Smooth muscle cell of the brain vasculature (primary cell): ENCODE data around the gene FASN.

Source experiments
- DNase-seq: peaks from one replicate; pipeline ENCODE4 v3.0.0-alpha.2; 2012; ENCODE audit warnings: low read depth, low spot score

Gene FASN

DNA sequence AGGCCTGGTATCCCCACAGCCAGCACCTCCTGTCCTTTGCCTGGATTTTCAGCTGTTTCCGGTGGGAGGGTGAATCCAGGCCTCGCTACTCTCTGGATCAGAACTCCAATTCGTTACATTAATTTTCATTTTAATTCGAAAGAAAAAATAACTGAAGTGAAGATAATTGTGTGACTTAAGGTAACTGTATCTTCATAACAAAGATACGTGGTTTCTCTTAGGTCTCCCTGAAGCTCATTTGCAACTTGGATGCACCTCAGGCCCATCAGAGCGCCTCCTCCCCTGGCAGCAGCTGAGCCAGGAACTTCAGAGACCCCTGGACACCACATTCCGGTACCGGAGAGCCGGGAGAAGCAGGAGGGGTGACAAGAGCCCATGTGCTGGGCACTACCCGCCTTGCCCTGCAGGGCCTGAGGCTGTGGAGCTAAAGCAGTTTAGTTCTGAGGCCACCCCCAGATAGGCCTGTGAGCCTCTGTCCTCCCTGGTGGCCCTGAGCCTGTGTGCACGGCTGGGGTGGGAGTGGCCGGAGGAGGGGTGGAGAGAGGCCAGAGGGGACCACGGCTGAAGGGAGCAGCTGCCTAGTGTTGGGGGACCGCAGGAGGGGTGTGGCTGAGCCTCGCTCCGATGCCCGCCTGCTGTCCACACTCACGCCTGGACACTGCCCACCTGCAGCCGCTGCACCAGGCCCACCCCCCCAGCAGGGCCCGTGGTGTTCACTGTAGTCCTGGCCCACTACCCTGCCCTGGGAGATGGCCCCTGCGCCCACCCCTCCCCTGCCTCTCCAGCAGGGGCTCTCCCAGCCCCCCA is 21.0 kb downstream of the FASN start:
- no peak for DNase-seq

DNA sequence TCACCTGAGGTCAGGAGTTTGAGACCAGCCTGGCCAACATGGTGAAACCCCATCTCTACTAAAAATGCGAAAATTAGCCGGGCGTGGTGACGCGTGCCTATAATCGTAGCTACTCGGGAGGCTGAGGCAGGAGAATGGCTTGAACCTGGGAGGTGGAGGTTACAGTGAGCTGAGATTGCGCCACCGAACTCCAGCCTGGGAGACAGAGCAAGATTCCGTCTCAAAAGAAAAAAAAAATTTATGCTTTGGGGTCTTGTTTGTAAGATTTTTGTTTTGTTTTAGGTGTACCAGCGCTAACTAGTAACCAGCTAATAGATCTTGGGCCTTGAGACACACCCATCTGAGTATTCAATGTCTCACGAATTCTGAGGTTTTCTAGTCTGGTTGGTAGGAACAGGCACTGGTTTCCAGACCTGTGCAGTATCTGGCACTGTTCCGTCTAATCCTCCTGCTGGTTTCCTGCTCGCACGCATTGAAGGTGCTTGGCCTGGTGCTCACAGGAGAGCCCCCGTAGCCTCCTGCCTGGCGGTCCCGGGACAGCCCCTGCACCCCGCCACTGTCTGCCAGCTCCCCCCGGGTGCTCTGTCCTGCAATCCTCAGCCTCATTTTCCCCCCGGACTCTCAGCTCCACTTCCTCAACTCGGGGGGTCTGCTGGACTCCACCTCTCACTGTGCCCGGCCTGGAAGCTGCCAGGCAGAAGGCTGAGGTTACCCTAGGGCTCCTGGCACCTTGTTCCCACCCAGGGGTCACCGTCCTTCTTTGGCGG is 21.8 kb downstream of the FASN start:
- DNase-seq, result no peak

DNA sequence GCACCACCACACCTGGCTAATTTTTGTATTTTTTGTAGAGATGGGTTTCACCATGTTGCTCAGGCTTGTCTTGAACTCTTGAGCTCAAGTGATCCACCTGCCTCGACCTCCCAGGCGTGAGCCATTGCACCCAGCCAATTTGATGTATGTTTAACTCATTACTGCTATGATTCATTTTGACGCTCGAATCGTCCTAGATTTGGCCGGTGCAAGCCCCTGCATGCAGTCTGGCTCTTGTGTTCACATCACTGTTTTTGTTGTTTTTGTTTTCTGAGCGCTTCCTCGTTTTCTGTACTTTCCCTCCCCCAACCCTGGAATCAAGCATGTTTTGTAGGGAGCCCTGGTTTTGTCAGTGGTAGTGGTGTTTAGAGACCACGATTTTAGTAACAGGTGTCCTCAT is 24.6 kb downstream of the FASN start:
- DNase-seq, result no peak

DNA sequence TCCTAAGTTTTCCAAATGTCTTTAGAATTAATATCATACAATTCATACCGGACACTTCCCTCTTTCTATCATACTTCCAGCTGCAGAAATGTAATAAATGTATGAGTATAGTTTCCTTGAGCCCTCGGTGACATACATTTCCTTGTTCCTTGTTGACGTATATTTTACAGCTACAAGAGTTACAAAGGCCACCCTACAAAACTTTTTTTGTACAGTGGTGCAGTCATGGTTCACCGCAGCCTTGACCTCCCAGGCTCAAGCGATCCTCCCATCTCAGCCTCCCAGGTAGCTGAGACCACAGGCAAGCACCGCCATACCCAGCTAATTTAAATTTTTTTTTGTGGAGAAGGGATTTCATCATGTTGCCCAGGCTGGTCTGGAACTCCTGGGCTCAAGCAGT is 25.2 kb downstream of the FASN start:
- no peak for DNase-seq

DNA sequence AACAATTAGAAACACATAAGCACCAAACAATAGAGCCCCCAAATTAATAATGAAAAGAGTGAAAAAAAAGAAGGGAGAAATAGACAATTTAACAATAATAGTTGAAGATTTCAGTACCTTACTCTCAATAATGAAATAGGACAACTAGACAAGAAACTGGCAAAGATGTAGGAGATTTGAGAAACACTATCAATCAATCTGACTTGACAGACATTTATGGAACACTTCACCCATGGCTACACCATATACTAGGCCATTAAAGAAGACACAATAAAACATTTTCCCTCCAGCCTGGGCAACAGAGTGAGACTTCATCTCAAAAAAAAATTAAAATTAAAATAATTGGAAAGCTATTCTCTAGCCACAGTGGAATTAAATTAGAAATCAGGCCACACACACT is 27.4 kb downstream of the FASN start:
- DNase-seq, result no peak

DNA sequence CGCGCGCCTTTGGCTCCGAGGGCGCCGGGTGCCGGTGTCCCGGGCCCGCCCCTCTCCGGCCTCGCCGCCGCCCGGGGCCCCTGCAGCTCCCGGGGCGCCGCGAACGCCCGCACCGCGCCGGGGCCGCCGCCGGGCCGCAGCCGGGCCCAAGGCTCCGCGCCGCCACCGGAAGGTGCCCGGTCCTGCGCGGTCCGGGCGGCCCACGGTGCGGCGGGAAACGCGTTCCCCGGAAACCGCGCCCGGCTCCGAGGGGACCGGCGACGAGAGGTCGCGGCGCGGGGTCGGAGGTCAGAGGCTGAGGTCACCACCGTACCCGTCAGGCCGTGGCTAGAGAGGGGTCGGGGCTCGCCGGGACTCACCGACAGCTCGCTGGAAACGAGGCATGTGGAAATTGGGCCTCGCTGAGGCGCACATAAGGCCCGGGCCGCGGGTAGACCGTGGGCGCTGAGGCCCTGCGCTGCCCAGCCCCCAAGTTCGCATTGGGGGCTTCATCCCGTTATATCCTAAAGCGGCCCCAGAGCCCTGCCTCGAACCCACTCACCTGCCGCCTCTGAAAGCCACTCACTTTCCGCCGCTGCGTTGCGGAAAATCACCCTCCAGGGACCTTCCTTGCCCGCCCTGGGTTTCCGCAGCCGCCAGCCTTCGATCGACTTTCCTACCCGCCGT is 32.3 kb downstream of the FASN start, which contains the start of gene DUS1L:
Gene DUS1L, minus strand, starts transcription at position 167 of the 666 bp plus-strand sequence. CDS start 745 bp downstream, outside the sequence.
- no peak for DNase-seq

DNA sequence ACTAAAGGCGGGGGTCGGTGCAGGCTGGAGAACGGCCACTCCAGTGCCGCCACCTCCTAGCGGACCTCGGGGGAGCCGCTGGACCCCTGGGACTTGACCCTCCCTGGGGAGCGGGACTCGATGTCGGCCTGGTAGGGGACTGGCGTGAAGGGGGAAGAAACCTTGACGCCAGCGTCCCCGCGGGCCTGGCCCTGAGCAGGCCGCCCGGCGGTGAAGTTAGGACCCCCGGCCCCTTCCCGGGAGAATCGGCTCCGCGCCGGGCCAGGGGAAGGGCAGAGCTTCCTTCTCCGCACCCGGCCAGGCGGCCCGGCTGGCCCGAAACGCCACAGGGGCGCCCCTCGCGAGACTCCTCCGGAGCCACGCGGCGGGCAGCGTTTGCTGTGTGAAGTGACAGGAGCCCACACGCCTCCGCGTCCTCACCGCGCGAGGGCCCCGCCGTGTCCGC is 32.8 kb downstream of the FASN start:
- DNase-seq, result no peak

DNA sequence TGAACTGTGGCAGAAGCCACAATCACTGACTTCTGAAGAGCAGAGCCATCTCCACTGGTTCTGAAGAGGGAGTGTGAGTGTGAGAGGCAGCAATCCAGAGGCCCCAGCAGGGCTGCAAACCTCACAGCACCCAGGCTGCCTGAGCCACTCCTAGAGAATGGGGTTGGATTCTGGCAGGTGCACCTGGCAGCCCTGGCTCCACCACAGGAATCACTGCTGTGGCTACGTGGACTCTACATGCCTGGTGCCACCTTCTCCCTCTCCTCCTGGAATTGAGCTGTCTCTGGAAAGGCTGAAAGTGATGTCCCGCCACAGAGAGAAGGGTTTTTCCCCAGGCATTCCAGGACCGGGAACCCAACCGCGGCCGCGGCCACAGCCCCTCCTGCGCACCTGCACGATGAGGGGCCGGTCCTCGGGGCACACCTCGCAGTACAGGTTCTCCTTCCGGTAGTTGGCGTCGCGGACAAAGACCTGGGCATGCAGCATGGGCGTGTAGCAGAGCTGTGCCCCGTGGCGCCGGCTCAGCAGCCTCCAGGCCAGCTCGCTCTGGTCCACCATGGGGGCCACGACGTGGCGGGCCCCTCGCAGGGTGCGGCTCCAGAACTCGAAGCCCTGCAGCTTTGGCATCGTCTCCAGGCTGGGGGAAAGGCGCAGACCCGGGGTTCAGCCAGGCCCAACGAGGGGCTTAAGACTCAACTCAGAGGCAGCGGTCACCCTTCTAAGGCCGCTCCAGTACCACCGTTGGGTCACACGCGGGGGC is 33.4 kb downstream of the FASN start:
- no peak for DNase-seq

DNA sequence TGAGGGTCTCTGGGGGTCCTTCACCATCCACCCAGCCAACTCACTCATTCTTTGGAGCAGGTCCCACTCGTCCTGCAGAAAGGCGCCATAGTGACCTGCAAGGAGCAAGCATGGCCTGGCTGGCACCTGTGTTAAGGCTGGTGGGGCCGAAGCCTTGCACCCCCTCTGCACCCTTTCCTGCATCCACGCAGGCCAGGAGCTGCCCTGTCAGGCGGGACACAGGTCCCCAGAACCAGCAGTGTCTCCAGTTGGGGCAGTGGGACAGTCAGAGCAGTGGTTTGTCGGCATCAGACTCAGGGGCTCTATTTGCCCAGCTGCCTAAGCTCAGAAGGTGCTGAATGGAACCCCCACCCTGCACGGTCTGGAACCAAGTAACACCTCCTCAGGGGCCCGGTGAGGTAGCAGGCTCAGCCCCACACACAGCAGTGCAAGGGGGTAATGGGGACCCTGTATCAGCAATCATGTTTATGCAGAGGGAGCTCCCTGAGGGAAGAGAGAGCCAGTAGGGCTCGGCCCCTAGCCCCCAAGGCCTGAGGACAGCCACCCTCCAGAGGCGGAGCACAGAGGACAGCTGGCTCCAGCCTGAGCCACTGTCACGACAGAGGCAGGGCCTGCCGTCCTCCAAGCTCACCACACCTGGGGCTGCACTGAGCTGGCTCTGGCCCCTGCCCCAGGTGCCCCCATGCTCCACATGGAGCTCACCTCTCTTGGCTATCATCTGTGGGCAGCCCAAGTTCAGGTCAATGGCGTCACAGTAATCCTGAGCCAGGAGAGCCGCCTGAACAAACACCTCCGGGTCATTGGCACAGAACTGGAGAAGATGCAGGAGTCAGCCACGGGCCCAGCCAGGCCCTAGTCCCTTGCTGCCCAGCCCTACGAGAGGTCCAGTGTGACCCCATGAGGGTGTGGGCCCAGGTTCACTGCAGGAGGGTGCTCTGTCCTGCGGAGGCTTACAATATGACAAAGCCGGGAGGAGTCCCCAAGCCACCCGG is 34.3 kb downstream of the FASN start:
- no peak for DNase-seq

DNA sequence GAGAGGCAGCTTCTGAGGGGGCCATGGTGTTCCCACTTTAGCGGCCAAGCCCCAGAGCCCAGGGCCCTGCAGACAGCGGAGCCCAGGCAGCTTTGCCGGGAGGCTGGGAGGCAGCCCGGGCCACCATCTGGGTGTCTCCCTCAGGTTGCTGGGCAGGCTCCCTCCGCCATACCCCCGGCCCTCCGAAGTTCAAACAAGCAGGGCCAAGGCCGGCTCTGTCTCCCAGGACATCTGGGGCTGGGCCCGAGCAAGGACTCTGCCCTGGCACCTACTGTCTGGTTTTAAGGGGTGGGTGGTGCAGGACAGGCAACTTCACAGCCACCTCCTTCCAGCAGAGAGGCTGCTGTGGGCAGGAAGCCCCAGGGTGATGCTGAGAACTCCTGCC is 35.1 kb downstream of the FASN start:
- DNase-seq, result no peak

DNA sequence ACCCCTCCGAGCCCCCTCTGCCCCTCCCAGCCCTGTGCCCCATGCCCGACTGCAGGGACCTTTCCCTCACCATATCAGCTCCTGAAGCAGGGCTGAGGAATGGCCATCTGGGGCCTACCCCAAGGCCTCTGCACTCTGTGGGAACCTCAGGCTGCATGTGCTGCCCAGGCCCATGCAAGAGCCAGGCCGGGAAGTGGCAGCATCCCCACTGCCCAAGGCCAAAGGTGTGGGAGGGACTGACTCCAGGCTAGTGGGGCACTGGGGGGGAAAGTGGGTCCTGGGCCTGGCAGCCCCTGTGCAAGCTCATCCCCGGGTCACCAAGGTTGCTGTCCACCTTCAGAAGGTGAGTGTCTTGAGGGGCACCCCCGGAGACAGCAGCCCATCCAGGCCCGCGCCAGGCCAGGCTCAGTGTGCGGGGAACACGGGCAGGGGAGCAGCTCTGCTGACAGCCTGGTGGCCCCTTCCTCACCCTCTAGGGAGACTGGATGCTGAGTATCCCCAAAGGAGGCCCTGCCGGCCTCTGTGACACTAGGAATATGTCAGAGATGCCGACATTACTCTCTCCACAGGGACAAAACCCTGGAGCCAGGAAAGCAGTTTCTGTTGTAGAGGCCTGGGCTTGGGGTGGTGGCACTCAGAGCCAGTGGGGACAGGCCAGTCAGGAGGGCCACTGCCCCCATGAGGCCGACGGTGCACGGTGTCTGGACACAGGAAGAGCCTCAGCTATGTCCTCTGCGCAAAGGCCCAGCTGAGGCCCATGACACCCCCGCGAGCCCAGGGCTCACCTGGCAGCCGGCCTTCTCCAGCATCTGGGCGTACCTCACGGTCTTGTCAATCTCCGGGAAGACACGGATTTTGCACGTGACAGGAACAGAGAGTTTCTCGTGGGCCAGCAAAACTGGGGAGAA is 35.7 kb downstream of the FASN start:
- DNase-seq, result no peak

DNA sequence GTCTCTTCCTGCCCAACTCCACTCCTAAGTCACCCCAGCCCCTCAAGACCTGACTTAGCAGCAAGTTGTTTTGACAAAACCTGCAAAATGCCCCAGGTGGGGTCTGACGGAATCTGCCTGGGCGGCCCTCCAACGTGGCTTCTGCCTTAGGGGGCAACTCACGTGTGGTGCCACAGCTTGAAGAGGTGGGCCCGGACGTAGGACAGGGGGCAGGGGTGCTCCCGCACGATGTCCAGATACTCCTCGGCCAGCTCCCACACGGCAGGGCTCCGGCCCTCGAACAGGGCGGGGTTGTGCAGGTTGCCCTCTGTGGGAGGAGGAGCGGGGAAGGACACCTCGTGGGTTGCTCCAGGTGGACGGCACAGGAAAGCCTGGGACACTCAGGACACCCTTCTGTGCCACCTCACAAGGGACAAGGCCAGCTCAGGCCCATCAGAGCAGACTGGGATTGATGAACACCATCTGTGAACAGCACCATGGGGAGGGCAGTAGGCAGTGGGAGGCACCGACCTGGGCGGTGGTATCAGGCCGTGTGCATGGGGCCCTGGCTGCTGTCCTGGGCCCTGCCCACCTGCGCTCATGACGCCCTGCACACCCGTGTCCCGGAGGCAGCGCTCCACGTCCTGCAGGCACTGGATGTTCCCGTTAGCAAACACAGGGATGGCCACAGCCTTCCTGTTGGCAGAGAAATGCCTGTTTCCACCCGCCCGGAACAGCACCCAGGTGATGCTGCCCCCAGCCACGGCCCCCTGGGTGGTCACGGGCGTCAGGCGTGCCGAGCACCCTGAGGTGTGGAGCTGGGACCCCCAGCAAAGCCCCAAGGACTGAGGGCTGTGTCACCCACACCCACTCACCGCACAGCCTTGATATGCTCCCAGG is 36.8 kb downstream of the FASN start:
- DNase-seq, result no peak

DNA sequence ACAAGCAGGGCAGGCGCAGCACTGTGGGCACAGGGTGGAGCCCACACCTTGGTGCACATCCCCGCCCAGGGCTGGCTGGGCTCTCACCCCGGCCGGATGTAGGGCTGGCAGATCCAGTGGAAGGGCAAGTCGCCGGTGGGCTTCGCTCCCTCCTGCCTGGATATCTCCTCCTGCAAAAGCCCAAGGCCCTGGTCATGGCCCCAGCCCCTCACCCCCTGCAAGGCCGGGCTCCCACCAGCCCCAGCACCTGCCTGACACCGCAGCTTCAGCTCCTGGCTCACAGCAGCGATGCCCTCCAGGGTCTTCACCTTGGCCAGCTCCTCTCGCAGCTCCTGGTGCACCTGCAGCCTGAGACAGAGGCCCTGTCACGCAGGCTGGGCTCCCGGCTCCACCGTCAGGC is 37.4 kb downstream of the FASN start:
- no peak for DNase-seq

DNA sequence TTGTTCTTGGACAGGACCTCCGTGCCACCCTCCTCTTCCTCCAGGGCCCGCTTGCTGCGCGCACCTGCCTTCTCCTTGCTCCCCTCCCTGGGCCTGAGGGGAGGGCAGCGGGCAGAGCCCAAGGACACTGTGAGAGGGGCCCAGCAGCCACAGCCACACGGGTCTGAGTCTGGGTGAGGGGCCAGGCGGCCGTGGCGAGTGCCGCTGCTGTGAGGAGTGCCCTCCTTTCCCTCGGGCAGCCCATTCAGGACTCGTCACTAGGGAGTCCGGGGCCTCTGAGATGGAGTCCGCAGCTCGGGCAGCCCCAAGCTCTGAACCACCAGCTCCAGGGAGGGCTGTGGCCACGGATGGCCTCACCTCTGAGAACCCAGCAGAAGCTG is 38.0 kb downstream of the FASN start:
- DNase-seq, result no peak

DNA sequence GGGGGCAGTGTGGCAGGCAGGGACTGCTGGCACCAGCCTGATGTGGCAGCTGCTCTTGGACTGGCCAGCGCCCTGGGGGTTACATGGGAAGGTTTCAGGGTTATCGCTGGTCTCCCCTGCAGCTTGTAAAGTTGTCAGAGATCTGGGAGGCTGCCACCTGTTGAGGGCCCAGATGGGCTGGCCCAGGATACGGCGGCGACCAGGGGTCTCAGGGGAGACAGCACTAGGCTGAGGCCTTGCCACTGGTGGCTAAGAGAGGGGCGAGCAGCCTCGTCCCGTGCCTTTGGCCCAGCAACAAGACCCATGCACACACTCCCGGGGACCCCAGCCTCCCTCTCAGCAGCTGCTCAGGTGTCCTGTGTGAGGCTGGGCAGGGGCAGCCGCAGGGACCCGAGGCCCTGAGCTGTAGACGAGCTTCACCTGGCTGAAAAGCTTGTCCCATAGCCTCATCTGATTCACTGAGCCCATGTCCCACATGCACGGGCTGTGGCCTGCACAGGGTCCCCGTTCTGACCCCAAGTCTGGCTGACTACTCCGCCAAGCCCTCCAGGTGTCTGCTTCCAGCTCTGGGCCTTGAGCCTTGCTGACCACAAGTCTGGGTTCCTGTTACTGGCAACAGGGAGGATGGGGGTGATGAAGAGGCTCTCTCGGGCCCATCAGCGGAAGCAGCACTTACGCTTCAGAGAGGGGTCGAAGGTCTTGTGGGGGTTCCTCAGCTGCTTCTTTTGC is 38.6 kb downstream of the FASN start:
- no peak for DNase-seq

DNA sequence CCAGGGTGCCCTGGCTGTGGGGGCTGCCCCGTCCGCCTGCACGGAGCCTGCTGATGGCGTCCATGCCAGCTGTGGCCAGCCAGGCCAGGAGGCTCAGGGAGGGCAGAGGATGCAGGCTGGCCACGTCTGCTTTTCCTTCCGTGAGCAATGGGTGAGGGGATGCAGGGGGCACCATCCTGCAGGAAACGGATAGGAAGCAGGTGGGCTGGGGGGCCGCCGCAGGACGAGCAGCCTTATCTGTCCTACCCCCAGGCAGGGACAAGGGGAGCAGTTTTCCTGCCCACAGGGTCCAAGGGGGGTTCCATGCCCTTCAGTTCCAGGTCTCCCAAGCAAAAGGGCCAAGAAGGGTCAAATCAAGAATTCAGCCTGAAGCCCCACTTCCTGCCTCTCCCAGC is 39.2 kb downstream of the FASN start:
- DNase-seq, result no peak

DNA sequence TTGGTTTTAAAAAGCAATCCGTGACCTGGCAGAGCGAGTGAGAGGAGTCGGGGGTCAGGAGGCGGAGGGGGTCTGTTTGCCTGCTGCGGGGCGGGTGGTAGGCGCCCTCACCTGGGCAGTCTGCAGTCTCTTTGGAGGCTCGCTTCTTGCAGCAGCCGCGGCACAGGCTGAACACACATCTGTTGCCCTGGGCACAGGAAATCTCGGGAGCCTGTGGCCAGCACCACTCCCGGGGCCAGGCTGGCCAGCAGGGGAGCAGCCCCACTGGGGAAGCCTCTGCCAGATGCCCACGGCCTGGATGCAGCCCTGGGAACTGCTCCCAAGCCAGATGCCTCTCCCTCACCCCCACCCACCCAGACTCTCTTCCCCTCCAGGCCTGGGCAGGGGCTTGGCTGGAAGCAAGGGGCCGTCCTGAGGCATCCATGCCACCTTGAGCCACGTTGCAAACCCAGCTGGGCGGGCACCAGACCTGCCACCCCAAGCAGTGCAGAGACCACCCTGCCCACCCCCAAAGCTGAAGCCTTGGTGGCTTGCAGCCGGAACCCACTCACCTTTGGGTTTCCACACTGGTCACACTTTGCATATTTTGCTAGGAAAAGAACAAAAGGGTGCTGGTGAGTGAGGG is 39.7 kb downstream of the FASN start:
- no peak for DNase-seq
